ENCODE results near the gene GCHFR.

Gene GCHFR

DNA sequence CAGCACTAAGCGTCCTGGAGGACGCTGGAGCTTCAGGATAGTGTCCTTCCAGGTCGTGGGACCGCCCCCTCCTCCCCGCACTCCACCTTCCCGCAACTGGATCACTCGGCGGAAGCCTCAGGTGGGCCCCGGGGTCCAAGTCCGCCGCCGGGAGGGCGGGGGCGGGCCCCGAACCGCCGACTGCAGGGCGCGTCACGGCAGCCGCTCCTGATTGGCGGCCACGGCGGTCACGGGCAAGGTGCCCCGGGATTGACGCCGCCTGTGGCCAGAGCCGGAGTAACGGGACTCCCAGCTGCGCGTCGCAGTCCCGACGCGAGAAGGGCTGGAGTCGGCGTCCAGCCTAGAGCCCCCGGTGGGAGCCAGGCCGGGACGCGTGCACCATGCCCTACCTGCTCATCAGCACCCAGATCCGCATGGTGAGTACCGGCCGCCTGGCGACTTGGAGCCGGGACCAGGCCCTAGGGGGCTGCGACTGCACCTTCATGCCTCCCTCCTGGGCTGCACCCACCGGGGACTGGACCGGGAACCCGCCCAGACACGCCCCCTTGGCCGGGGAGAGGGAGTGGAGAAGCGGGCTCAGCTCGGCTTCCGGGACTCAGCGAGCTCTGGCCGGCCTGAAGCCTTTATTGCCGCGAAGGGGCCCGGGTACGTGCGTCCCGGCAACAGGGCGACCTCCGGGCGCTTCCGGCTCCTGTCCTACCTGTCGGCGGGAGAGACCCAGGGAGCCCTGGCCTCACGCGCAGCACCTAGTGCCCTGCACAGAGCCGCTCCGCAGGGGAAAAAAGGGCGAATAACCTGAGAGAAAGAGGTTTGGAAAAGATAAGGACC is at the start of gene GCHFR:
Gene GCHFR, plus strand, starts transcription at position 268 of the 828 bp plus-strand sequence. Its CDS starts 113 bp downstream, at position 381.
- DNase-seq (ENCODE audit: low spot score) = peak; percentile 74

DNA sequence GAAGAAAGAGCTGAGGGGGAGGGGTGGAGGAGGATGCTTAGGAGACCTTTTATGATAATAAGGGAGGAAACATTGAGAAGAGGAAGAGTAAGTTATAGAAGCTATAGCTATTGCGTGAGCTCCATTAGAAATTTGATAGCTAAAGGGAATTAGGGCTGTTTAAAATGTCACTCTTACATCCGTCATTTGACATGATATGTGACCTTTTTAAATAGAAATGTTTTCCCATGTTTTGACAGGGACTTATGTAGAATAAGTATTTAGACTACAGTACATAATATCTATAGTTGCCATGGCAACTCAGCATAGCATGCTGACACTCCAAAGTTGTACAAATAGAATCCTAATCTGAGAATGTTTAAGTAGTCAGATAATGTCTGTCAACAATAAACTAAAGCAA is 49.7 kb upstream of the GCHFR start:
- no peak for DNase-seq (ENCODE audit: low spot score)

GRCh38 chr15:40716165-40716564 is 47.7 kb upstream of the GCHFR start:
- DNase-seq (ENCODE audit: low spot score) = no peak

DNA sequence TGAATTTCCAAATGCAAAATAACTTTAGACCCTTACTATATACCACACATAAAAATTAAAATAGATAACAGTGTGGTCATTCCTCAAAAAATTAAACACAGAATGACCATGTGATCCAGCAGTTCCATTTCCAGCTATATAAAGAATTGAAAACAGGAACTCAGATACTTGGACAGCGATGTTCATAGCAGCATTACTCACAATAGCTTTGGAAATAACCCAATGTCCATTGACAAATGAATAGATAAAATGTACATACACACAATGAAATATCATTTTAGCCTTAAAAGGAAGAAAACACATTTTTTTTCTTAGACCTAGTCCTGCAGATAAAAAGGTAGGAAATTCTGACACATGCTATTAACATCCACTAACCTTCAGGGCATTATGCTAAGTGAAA is 42.2 kb upstream of the GCHFR start:
- no peak for DNase-seq (ENCODE audit: low spot score)

DNA sequence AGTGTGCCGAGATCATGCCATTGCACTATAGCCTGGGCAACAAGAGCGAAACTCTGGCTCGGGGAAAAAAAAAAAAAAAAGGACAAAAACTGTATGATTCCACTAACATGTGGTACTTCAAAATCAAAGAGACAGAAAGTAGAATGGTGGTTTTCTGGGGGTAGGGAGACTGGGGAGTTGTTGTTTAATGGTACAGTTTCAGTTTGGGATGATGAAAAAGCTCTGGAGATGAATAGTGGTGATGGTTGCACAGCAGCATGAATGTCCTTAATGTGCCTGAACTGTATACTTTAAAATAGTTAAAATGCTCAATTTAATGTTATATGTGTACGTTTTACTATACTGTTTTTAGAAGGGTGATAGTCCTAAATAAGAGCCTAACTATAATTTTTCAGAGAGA is 41.5 kb upstream of the GCHFR start:
- DNase-seq (ENCODE audit: low spot score) = no peak

DNA sequence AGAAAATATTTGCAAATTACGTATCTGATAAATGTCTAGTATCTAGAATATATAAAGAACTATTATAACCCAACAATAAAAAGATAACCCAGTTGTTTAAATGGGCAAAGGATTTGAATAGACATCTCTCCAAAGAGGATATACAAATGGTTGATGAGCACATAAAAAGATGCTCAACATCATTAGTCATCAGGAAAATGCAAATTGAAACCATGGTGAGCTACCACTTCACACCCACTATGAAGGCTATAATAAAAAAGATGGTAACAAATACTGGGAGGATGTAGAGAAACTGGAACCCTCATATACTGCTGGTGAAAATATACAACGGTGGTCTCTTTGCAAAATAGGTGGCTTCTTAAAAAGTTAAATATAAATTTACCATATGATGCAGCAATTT is 40.9 kb upstream of the GCHFR start:
- DNase-seq (ENCODE audit: low spot score) = peak; percentile 21

DNA sequence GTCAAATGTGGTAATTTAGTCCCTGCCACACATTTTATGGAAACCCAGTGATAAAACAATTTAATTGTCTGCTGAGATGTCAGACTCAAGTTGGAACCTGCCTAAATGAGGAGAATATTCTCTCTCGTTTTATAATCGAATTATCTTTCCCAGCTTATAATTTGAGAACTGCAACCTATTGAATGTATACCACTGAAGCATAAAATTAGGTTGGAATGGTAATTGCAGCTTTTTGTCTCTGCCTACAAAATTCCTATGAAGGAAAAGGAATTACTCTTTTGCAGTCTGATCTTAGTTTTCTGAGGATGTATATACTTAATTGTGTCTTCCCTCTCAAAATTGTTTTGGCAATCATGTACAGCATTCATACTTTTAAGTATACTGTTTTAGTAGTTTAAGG is 39.9 kb upstream of the GCHFR start:
- DNase-seq (ENCODE audit: low spot score) = no peak

DNA sequence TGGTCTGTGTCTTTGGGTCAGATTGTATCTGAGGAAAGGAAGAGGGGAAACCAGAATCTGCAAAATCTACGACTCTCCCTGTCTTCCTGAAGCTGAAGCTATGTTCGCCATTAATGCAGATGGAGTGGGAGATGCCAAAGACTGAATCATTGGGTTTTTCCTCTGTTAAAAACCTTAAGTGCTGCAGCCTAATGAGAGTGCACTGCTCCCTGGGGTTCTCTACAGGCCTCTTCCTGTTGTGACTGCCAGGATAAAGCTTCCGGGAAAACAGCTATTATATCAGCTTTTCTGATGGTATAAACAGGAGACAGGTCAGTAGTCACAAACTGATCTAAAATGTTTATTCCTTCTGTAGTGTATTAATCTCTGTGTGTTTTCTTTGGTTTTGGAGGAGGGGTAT is 32.8 kb upstream of the GCHFR start:
- no peak for DNase-seq (ENCODE audit: low spot score)

DNA sequence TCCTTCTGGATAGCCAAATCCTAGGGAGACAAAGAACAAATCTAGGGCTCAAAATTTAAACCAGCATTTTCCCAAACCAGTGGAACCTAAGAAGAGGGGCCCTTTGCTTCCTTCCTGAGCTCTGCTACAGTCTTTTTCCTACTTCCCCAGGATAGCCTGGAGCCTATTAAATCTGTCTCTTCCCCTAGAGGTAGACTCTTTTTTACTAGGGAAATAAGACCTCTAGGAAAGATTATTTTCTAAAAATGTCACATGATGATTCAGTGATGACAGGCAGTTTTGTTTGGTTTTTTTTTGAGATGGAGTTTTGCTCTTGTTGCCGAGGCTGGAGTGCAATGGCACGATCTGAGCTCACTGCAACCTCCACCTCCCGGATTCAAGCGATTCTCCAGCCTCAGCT is 27.3 kb upstream of the GCHFR start:
- no peak for DNase-seq (ENCODE audit: low spot score)

- DNase-seq (ENCODE audit: low spot score) = no peak
These were observed 26.8 kb upstream of the GCHFR start for GRCh38 chr15:40737048-40737447.

DNA sequence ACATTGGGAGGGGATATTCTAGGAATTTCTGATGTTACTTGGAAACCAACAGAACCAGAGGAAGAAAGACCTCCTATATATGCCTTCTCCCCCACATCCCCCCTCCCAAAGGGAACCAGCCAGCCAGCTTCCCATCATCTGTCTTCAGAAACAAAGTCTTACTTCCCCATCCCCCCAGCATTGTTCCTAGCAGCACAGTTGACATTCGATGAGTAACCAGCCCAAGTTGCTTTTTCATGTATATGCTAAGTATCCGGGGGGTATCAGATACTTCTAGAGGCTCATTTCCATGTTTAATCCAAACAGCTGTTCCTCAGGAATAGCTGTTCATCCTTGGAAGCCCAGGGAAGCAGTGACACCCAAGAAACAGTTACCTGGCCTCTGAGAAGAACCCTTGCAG is 24.8 kb upstream of the GCHFR start:
- DNase-seq (ENCODE audit: low spot score) = no peak

DNA sequence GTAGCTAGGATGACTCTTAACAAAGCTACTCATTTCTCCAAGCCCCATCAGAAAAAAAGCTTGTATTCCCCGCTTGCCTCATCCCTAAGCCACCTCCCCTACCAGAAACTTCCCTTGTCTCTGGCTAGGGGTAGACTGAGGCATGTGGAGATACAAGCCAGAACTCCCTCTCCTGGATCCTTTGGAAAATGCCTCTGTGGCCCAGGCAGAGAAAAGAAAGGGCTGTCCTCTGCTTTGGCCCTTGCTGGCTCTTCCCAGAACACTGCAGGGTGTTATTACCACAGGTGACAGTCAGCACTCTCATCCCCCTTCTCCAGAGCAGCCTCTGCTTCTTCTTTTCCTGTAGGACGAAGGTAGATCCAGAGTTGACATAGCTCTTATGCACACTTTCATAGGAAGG is 24.0 kb upstream of the GCHFR start:
- no peak for DNase-seq (ENCODE audit: low spot score)

GRCh38 chr15:40743485-40743901 is 20.4 kb upstream of the GCHFR start:
- DNase-seq (ENCODE audit: low spot score) = no peak

GRCh38 chr15:40743921-40744814 is 19.7 kb upstream of the GCHFR start:
- peak; percentile 75 for DNase-seq (ENCODE audit: low spot score)

DNA sequence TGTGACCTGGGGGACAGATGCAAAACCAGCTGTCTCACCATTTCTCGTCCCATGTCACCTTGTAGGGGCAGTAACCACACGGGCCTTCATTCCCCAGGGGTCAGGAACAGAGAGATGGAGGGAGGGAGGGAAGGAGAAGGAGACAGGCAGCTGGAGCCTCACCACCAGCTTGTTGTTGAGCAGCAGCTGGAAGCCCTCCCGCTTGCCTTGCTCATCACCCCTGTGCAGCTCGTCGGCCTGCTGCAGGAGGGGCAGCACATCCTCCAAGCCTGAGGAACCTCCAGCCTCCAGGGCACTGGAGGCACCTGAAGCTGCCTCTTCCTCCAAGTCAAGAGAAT is 19.1 kb upstream of the GCHFR start:
- no peak for DNase-seq (ENCODE audit: low spot score)

DNA sequence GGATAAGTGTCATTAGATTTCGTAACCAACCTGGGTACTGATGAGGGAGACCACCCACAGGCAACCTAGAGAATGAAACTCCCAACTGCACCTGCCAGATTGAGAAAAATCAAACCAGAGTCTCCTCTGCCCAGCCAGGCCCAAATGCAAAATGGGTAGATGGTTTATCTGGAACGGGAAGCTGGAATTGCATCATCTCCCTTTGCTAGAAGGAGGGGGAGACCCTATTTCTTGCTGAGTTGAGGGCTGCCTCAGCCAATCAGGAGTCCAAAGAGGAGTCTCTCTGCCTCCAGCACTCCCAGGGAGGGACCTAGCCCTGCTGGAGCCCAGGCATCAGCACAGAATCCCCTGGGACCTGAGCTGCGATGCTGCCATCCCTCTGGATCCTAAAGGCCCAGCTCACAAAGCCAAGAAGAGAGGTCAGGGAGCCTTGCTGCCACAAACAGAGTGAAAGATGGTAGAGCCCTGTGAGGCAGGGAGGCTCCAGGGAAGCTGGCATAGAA is 16.9 kb upstream of the GCHFR start:
- no peak for DNase-seq (ENCODE audit: low spot score)

- DNase-seq (ENCODE audit: low spot score) = no peak
These were observed 15.9 kb upstream of the GCHFR start for GRCh38 chr15:40747685-40748631.

DNA sequence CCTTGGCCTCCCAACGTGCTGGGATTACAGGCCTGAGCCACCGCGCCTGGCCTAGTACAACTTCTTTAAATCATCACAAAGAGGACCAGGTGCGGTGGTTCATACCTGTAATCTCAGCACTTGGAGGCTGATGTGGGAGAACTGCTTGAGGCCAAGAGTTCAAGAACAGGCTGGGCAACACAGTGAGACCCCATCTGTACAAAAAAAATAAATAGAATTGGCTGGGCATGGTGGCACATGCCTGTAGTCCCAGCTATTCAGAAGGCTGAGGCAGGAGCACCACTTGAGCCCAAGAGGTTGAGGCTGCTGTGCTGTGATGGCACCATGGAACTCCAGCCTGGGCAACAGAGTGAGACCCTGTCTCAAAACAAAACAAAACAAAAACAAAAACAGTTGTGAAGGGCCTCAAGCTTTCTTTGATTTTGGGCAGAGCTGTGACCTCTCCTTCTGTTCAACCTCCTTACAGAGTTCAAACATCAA is 14.7 kb upstream of the GCHFR start:
- DNase-seq (ENCODE audit: low spot score) = no peak

DNA sequence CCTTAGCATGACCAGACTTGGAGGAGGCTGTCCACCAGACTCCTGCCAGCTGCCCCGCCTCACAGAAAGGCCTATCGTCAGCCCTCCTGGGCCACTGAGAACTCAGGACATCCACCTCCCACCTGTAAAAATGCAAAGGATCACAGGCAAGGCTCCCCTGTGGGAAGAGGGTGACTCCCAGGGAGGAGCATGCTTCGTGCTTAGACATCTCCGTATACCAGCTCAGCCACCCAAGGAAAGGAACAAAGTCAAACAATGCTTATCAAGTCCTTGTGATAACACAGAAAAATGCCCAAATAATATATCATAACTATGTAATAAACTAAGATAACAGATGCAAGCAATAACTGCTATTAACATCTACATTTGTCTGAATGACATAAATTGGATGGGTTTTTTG is 13.0 kb upstream of the GCHFR start:
- DNase-seq (ENCODE audit: low spot score) = no peak

- DNase-seq (ENCODE audit: low spot score) = no peak
These were observed 12.1 kb upstream of the GCHFR start for GRCh38 chr15:40751745-40752144.

GRCh38 chr15:40754574-40754882 is 9.3 kb upstream of the GCHFR start:
- peak; percentile 30 for DNase-seq (ENCODE audit: low spot score)
